HCT116 (cell line): ENCODE results near the gene PHF3.

Source experiments
- CTCF ChIP-seq, 3 experiments: fragments of 200-600 bp in 1 of 3; sonication (generic) in 1 of 3; IDR thresholded peaks in 2 of 3; conservative IDR thresholded peaks in 1 of 3; 2 replicates each; pipeline ENCODE4 v1.5.1; 2012 to 2017; ENCODE audit warnings: low read depth in 2 of 3, low read length in 2 of 3, antibody characterized with exemption in 1 of 3, borderline replicate concordance in 1 of 3, control low read depth in 1 of 3, mild to moderate bottlenecking in 1 of 3, mixed read lengths in 1 of 3, mixed run types in 1 of 3, moderate library complexity in 1 of 3; ENCODE audit not compliant: insufficient read depth in 1 of 3
- EGR1 ChIP-seq: IDR thresholded peaks from 2 replicates; pipeline ENCODE4 v1.6.1; 2012; ENCODE audit warnings: low read depth
- EZH2 ChIP-seq: fragments of 200-600 bp; sonication (generic); IDR thresholded peaks from 2 replicates; pipeline ENCODE4 v1.6.1; 2017; ENCODE audit warnings: antibody characterized with exemption, mixed run types
- POLR2A ChIP-seq: IDR thresholded peaks from 2 replicates; pipeline ENCODE4 v1.7.0; 2011; ENCODE audit warnings: borderline replicate concordance; ENCODE audit not compliant: insufficient read depth, insufficient read length; ENCODE audit errors: extremely low read depth
- POLR2AphosphoS5 ChIP-seq: IDR thresholded peaks from 2 replicates; pipeline ENCODE4 v1.6.1; 2011; ENCODE audit warnings: mild to moderate bottlenecking, low read depth, low read length, moderate library complexity
- TCF7L2 ChIP-seq: IDR thresholded peaks from 2 replicates; pipeline ENCODE4 v1.7.0; 2011; ENCODE audit warnings: borderline replicate concordance, inconsistent platforms; ENCODE audit not compliant: insufficient read depth, insufficient read length; ENCODE audit errors: extremely low read depth
- YY1 ChIP-seq: IDR thresholded peaks from 2 replicates; pipeline ENCODE4 v1.6.1; 2011; ENCODE audit warnings: low read length, low read depth, moderate library complexity, mild to moderate bottlenecking; ENCODE audit not compliant: insufficient replicate concordance; ENCODE audit errors: extremely low read depth
- ZBTB33 ChIP-seq: IDR thresholded peaks from 2 replicates; pipeline ENCODE4 v1.6.1; 2011; ENCODE audit warnings: mild to moderate bottlenecking, low read length, moderate library complexity; ENCODE audit not compliant: insufficient replicate concordance; ENCODE audit errors: extremely low read depth

GRCh38 chr6:63671098-63671754 is 35.6 kb downstream of the PHF3 start:
- no peak for TF ChIP-seq CTCF (IDR thresholded peaks at IDR 0.05 in 2 of 3, conservative IDR thresholded peaks at IDR 0.05 in 1 of 3; ENCODE audit: borderline replicate concordance in 1 of 3, insufficient read depth in 1 of 3, low read depth in 2 of 3, low read length in 2 of 3)
- TF ChIP-seq POLR2A: no peak
- no peak for TF ChIP-seq YY1
- TF ChIP-seq ZBTB33: no peak
- no peak for TF ChIP-seq EZH2
- TF ChIP-seq TCF7L2: no peak
- no peak for TF ChIP-seq POLR2AphosphoS5
- no peak for TF ChIP-seq EGR1
